Stimulated activated CD8-positive, alpha-beta memory T cell treated with anti-CD3 and anti-CD28 coated beads, Interleukin-15, amount 100 ng/mL, for 24 hours (primary cell): ENCODE measurements around the gene C1orf52.

ENCODE experiments used
- DNase-seq: peaks from one replicate; pipeline ENCODE4 v3.0.0-alpha.2; 2020; ENCODE audit warnings: low read depth

The C1orf52 gene

DNA sequence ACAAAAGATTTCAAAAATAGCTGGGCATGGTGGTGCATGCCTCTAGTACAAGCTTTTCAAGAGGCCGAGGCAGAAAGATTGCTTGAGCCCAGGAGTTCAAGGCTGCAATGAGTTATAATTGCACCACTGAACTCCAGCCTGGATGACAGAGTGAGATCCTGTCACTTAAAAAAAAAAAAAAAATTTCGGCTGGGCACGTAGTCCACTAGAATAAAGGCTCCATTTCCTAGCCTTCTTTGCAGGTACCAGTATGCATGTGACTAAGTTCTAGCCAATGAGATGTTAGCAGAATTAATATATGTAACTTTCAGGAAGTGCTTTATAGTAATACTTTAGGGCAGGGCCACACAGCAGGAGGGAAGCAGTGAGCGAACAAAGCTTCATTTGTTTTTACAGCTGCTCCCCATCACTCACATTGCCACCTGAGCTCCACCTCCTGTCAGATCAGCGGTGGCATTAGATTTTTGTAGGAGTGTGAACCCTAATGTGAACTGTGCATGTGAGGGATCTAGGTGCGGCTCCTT lies 29.8 kb downstream of the C1orf52 start:
- DNase-seq, result no peak

DNA sequence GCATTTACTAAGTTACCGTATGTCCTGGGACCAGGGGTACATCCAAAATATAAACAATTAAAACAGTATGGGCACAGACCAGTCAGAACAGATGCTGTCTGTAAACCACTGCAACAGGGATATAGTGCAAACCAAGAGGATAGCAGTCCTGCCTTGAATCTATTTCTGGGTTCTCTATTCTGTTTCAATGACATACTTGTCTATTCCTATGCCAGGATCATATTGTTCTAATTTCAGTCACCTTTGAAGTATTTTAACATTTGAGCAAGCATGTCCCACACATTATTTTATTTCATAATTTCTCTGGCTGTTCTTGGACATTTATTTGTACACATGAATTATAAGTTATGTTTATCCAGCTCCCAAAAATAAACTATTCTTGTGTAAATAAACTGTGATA lies 30.5 kb downstream of the C1orf52 start:
- no peak for DNase-seq

DNA sequence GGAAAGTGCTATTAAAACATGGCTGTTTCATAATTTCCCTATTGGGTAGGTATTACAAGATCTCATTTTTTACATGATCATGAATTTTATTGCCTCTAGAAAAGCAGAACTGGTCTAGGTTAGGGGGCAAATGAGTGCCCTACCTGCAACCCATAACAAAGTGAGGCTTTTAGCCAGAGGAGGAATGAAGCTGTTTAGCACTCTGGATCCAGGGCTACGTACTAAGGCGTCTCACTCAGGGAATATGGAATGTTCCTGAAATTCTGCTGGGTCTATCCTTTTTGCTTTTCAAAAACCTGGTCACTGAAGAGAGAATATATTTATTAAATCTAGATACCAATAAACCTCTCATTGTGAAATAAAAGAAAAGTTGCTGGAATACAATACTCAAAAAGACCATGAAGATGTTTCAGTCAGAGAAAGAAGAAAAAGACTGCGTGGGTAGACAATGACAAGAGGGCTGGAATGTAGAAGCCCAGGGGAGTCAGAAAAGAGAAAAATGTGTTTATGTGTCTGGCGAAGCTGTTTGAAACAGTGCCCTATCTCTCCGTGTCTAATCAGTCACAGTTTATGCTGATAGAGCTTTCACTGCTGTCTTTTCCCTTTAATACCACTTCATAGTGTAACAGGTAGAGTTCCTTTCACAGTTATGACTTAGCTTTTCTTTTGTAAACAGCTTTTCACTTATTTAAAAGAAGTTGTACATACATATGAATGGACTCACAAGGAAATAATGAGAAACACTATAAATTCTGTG lies 33.7 kb downstream of the C1orf52 start:
- DNase-seq, result no peak

DNA sequence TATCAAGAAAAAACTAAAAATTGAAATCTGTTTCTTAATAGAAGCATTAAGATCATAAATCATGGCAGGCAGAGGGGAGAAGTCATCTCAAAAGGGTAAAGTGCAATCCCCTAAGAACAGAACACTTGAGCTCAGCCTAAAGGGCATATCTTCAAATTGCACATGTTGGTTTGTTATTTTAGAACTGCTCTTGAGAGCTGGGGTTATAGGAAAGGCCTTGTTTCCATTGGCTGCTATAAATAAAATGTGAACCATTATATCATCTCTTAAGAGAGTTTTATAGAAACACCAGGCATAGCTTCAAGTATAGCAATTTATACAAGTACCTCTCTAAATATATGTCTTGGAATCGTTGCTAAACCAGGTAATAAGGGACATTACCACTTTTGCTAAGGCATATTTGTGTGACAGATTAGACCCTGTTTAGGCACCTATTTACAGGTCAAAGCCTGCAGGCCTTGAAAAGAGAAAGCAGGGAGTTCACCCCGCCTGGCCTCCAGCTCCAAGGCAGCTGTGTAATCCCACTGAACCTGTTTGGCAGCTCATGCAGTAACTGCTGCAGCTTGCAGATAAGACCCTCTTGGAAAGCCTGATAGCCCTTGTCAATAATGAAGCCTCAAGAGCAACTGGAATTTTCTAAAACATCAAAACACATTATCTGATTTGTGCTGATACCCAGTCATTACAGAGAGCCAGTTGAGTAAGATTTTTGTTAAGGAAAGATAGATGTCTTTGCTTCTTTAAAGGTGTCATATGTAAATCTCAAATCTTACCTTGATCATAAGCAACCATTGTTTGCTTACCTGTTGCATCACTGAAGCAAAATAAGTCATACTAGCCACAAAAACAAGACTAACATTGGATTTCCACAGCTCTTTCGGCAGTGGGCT lies 34.5 kb downstream of the C1orf52 start:
- no peak for DNase-seq

DNA sequence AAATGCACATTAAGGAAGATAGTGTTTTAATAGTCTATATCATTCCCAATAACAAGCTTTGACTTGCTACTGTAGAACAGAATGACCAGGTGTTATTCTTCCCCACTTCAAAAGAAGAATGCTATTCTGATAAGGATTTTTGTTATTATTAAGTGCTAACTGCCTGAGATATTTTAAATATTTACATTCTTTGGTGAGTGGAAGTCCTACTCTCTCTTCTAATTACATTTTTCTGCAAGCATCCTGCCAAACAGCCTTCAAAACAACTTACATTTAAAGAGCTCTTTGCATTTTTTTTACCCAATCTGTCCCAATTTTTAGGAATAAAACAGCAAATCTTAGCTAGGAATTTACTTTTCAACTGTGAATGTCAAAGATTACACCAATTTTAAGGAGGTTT lies 35.2 kb downstream of the C1orf52 start:
- no peak for DNase-seq

DNA sequence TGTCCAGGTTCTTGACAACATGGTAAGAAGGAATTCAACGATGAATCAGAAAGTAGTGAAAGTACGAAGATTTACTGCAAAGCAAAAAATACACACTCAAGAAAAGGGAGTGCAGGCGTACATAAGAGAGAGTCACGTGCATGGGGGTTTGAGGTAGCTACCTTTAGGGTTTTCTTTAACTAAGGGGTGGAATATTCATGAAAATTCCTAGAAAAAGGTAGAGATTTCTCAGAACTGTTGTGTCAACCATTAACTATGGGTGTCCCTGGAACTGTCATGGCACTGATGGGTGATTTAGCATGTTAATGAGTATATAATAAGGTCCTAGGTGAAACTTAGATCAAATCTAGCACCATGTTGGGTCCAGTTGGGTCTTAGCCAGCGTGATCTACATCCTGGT lies 36.1 kb downstream of the C1orf52 start:
- no peak for DNase-seq

DNA sequence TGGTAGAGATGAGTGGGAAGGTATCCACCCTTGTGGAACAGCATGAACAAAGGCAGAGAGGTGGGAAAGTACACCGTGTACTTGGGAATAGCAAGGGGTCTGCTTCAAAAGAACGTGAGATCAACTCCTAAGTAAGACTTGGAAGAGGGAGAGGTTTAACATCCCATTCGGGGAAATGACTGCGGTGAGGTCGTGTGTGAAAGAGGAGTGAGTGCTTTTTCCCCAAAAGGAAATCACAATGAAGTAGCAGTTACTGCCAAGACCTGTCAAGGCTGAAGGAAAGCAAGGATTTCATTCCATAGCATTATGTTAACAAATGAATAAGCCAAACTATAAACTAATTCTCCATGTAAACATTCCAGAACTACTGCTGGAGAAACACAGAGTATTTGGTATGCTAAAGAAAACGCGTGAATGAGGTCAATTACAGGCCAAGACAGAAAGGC lies 38.7 kb downstream of the C1orf52 start:
- DNase-seq, result no peak

DNA sequence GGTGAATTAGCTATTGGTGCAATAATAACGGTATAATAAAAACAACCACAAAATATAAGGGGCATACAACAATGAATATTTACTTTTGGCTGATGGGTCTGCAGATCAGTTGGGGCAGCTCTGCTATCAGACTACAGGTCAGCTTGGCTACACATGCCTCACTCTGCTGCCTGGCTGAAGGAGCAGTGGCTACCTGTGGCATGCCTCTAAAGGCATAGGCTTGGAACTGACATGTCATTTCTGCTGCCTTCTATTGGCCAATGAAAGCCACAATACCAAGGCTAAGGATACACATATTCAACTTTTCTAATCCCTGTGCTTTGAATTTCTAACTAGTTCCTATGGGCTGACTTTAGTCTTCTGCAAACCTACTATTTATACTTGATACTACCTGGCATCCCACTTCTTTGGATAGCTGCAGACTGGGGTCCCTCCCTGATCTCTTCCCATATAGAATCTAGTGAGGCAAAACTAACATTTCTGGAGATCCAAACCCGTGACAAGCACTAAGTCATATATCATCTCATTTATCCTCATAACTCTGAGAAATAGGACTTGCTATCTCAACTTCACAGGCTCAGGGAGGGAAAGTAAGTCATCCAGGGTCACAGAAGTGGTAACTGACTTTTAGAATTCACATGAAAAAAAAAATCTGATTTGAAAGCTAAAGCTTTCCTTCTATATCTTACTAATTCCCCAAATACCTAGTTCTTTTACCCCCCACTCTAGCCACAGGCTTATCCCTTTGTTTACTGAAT lies 39.4 kb downstream of the C1orf52 start:
- no peak for DNase-seq

DNA sequence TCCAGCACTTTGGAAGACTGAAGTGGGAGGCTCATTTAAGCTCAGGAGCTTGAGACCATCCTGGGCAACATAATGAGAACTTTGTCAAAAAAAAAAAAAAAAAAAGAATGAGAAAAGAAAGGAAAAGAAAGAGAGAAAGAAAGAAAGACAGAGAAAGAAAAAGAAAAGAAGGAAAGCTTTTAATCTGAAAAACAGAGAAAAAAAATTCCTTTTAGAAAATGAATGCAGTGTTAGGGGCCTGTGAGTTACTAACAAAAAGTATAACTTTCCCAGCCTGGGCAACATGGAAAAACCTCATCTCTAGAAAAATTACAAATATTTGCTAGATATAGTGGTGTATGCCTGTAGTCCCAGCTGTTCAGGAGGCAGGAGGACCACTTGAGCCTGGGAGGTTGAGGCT lies 42.8 kb downstream of the C1orf52 start:
- no peak for DNase-seq

DNA sequence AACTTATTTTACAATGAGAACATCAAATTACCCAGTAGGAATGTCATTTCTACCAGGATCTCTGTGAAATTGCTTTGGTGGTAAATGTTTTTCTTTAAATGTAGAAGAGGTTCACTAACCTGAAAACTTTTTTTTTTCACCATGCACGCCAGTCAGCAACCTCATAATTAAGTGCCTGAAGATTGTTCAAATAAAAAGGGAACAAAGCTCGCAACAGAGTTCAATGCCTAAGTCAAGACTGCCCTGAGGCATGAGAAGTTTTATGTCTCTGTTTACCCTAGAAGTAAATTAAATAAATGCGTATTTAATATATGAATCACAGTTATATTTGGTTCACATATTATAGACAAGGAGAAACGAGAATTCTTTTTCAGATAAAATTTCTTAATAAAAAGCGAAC lies 44.8 kb downstream of the C1orf52 start:
- DNase-seq, result no peak

DNA sequence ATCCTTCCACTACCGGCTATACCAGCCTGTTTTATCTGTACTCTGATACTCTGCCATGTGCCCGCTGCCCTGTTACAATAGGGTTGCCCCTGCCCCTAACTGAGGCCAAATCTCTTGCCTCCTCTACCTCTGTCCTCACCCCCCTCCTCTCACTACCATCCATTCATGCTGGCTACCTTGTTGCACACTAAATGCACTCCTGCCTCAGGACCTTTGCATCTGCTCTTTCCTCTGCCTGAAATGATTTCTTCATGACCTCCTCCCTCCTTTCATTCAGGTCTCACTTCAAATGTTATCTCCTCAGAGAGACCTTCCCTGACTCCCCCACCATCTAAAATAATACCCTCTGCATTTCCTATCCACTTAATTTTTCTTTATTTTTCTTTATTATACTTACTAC lies 51.0 kb downstream of the C1orf52 start:
- DNase-seq, result no peak

DNA sequence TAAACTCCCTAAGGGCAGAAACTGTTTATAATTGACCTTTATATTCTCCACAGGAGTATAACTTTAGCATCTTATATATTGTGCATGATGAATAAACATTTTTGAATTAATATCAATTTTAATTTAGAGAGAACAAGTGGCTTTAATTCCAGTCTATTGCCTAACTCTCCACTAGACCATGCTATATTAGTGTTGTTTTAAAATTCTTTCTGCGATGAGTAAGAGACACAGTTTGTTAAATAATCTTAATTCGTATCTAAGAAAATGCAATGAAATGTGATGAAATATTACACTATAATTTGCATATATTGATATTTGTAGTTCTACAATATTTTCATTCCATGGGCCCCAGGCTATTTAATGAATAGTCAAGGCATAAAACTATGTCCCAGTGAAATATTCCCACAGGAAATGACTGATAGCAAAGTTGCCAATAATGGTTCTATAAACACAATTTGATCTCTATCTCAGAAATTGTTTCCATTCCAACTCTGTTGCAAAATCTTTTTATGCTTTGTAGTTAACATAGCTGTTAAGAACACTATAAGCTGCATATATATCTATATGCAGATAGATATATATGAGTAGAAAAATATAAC lies 55.8 kb downstream of the C1orf52 start:
- DNase-seq, result no peak

DNA sequence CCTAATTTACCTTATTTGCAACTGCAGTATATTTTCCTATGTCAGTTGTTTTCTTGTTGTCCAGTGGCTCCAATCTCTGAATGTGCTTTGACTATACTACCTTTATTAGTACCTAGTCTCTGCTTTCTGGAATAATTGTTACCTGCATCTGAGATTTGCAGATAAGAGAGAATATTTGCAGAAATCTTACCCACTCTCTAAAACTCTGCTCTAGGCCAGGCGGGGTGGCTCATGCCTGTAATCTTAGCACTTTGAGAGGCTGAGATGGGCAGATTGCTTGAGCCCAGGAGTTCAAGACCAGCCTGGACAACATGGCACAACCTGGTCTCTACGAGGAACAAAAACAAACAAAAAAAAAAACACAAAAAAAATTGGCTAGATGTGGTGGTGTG lies 56.6 kb downstream of the C1orf52 start:
- no peak for DNase-seq

DNA sequence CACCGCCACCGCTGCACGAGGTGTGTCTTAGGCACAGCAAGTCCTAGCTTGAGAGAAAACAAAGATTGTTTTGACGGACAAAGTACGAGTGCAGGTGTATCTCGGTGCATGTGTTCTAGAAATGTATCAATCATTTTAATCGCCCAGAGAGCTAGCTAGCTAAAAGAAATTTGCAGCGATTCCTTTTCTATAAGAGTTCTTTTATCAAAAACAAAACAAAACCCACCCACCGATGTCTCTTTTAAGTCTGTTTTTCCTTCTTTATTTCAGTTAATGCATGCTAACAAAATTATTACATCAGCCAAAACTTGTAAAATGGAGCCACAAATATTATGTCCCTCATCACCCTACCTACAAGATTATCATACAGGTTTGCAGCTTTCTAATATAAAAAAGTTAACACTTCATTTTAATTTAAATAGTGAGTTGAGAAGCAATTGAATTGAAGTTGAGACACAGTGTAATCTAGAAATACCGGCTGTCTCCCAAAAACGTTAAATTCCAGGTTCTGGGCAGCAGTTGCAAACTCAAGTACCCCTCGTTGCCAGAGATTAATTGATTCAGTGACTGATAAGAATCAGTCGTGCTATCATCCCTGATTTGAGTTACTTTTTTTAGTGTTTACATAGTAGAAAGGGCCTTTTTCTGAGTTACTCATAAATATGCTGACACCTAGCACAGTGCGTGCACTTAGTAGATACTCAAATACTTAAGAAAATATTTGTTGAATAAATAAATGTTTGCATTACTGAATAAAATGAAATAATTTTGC lies 57.2 kb downstream of the C1orf52 start:
- no peak for DNase-seq

DNA sequence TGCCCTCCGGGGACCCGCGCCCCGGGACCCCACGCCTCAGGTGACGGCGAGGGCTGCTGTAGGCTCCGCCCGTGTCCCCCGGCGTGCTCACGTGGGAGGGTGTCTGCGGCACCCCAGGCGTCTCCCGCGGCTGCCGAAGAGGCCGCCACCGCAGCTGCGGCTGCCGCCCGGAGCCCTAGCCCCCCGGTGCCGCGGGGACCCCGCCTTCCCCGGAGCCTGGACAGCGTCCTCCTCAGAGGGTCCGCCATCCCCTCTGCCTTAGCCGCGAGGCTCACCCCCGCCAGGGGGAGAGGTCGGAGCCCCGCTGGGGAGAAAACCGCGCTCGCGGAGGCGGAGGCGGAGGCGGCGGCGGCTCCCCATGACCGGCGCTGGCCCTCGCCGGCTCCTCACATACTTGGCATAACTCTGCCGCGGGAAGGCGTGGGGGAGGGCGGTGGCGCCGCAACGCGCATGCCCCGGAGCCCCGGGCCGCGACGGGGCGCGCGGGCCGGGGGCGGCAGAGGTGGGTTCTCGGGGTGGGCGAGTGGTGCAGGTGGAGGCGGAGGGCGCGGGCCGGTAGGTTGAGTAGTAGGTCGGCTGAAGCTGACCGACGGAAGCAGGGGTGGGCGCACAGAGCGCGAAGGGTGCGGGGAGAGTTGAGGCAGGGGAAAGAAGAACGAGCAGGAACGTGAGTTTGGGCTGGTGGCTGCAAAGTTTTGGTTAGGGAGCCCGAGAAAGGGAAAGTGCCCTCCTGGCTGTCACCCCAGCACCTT lies 57.9 kb downstream of the C1orf52 start:
- peak; percentile 31 for DNase-seq

DNA sequence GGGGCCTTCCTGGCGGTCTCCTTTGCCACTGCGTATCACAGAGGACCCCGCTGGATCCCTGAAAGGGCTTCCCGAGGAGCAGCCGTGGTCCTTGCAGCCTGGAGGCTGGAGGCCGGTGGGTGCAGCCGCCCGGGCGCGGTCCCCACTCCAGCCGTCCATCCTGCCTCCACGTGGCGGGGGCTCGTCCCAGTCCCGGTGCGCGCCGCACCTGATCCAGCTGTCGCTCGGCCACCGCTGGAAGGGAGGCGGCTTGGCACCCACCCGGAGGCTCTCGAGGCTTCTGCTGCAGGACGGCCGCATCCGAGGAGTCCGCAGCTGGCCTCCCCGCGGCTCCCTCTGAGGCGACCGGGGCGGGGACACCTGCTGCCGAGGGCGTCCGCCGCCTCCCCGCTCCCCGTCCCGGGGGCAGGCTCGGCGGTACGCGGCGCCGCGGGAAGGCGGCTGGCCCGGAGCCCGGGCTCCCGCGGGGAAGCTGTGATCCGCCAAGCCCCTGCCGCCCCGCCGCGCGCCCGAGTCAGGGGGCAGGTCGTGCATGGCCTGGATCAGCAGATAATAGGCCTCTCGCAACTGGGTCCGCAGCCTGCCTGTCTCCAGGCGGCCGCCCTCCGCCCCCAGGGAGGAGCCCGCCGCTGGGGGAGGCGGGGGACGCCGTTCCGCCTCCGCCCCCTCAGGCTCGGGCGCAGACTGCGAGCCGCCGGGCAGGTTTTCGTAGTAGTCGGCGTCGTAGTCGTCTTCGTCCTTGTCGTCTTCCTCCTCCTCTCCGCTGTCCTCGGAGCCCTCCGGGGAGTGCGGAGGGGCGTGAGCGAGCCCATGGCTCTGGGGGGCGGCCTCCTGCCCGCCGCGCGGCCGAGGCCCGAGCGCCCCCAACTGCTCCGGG lies 58.8 kb downstream of the C1orf52 start, which contains the start of gene SYDE2:
Gene SYDE2, minus strand, starts transcription at position 554 of the 877 bp plus-strand sequence. Its CDS starts 20 bp downstream, at position 534.
- peak; percentile 38 for DNase-seq
